PC-3 (cell line): Measurements from ENCODE around the gene PDYN. TPM values are rescaled to one million over a fixed set of nuclear protein-coding genes. Genes with fewer than 3 reads are reported as not detected.

Experiments used
- ATAC-seq: fragments of 200-7000 bp; cut with Tn5 transposase; 2 replicates; pipeline ENCODE4 v1.9.1; 2020; ENCODE audit warnings: mild to moderate bottlenecking, moderate library complexity
- BruUV-seq: library from RNA; stranded (reverse); fragments of 400-500 nt; replicated peaks from 2 replicates; lab custom pipeline; 2021; lab: Mats Ljungman, UMichigan
- CTCF ChIA-PET: fragments of 300-600 bp; sonication (Branson Sonifier 250); formaldehyde crosslinking; loops from one replicate; lab custom pipeline; 2022; ENCODE audit warnings: antibody characterized with exemption; lab: Charles Lee
- POLR2A ChIA-PET: fragments of 300-600 bp; sonication (Branson Sonifier 250); formaldehyde crosslinking; loops from one replicate; lab custom pipeline; 2022; ENCODE audit warnings: antibody characterized with exemption; ENCODE audit not compliant: unreplicated experiment; lab: Charles Lee
- DNase-seq: peaks from one replicate; pipeline ENCODE4 v3.0.0-alpha.2; 2015
- H2AFZ ChIP-seq: fragments of 300-600 bp; sonication (generic); 2 replicates; pipeline ENCODE4 v1.6.0; 2016; ENCODE audit warnings: antibody characterized with exemption, low read length
- H3F3A ChIP-seq: fragments of 300-600 bp; sonication (generic); one replicate; pipeline ENCODE4 v1.6.0; 2017; ENCODE audit warnings: antibody characterized with exemption, low read length, control low read depth, mild to moderate bottlenecking; ENCODE audit not compliant: unreplicated experiment
- H3K27ac ChIP-seq: fragments of 300-600 bp; sonication (generic); 2 replicates; pipeline ENCODE4 v1.5.1; 2016; ENCODE audit warnings: mild to moderate bottlenecking, low read length
- H3K27me3 ChIP-seq: fragments of 300-600 bp; sonication (generic); 2 replicates; pipeline ENCODE4 v1.6.1; 2016; ENCODE audit warnings: low read length, mixed read lengths
- H3K36me3 ChIP-seq: fragments of 300-600 bp; sonication (generic); 2 replicates; pipeline ENCODE4 v1.6.1; 2016; ENCODE audit warnings: low read depth, mixed run types, low read length, mixed read lengths
- H3K4me1 ChIP-seq: fragments of 300-600 bp; sonication (generic); 2 replicates; pipeline ENCODE4 v1.5.1; 2016; ENCODE audit warnings: low read length; ENCODE audit not compliant: insufficient read depth
- H3K4me2 ChIP-seq: fragments of 300-600 bp; sonication (generic); 2 replicates; pipeline ENCODE4 v1.6.0; 2016; ENCODE audit warnings: low read length
- H3K4me3 ChIP-seq: fragments of 300-600 bp; sonication (generic); 2 replicates; pipeline ENCODE4 v1.5.1; 2016; ENCODE audit warnings: mild to moderate bottlenecking, low read length, mixed read lengths
- H3K79me2 ChIP-seq: fragments of 300-600 bp; sonication (generic); 2 replicates; pipeline ENCODE4 v1.6.1; 2017; ENCODE audit warnings: low read length, mixed read lengths
- H3K9ac ChIP-seq: fragments of 300-600 bp; sonication (generic); 2 replicates; pipeline ENCODE4 v1.6.0; 2016; ENCODE audit warnings: mild to moderate bottlenecking, low read length
- H3K9me2 ChIP-seq: fragments of 300-600 bp; sonication (generic); replicated peaks from 2 replicates; pipeline ENCODE4 v1.6.1; 2016; ENCODE audit warnings: mixed run types, low read length, mixed read lengths
- H3K9me3 ChIP-seq: fragments of 300-600 bp; sonication (generic); 2 replicates; pipeline ENCODE4 v1.6.1; 2016; ENCODE audit warnings: low read length, mixed read lengths
- H4K20me1 ChIP-seq: fragments of 300-600 bp; sonication (generic); 2 replicates; pipeline ENCODE4 v1.6.1; 2016; ENCODE audit warnings: low read length, mixed read lengths
- CTCF ChIP-seq: fragments of 300-600 bp; sonication (generic); conservative IDR thresholded peaks from 2 replicates; pipeline ENCODE4 v1.5.1; 2017; ENCODE audit warnings: antibody characterized with exemption, low read depth, mild to moderate bottlenecking, low read length
- EZH2 ChIP-seq: fragments of 300-600 bp; sonication (generic); IDR thresholded peaks from one replicate; pipeline ENCODE4 v1.6.1; 2017; ENCODE audit warnings: antibody characterized with exemption, mild to moderate bottlenecking, low read length; ENCODE audit not compliant: unreplicated experiment
- EZH2phosphoT487 ChIP-seq: fragments of 300-600 bp; sonication (generic); IDR thresholded peaks from 2 replicates; pipeline ENCODE4 v1.6.1; 2018; ENCODE audit warnings: mild to moderate bottlenecking, antibody characterized with exemption, low read length, borderline replicate concordance
- intact Hi-C: fragments of 100-400 bp; cut with micrococcal nuclease; formaldehyde crosslinking; loops from 2 replicates; pipeline ENCODE4 v1.9.0; 2023
- total RNA-seq: library from RNA; depleted of rRNA; stranded (reverse); fragments of >200 nt; gene quantifications from 2 replicates; pipeline ENCODE4 v1.2.3, GENCODE V29; 2014

The PDYN gene
- total RNA-seq, 1 experiment from 2014 or later, result not detected

GRCh38 chr20:1946762-1947534 lies 46.9 kb downstream of the PDYN start:
- H3K27me3 ChIP-seq, result peaks cover 35% of the 10 kb centered on the region
- H3K4me3 ChIP-seq, result peak overlapping the region; percentile 48
- DNase-seq (no peak), ATAC-seq (peak; percentile 45)
- H3K4me1 ChIP-seq, result peaks cover 6% of the 10 kb centered on the region; the same call in 1 of the 2 replicates
- intact Hi-C loops, result loop anchor here (10.0 kb wide), 1 partner anchor 142 kb away; no protein-coding TSS in a partner anchor
- no TSS peak for BruUV-seq
- peak overlapping the region; percentile 80 for H2AFZ ChIP-seq
- ChIA-PET CTCF (no interaction called here), POLR2A (no interaction called here)
- H3F3A ChIP-seq, result no peaks in the 10 kb centered on the region
- H3K79me2 ChIP-seq, result no peaks in the 10 kb centered on the region
- no peaks in the 10 kb centered on the region for H3K36me3 ChIP-seq
- no peak overlapping the region for H3K9ac ChIP-seq
- no peak overlapping the region for H3K27ac ChIP-seq
- TF ChIP-seq EZH2 (no peak), CTCF (no peak)
- H3K9me2 ChIP-seq, result no peaks in the 10 kb centered on the region
- peak overlapping the region; percentile 77 for H3K4me2 ChIP-seq
- H4K20me1 ChIP-seq, result no peaks in the 10 kb centered on the region
- no peaks in the 10 kb centered on the region for H3K9me3 ChIP-seq

- BruUV-seq, result no TSS peak
- Histone ChIP-seq H3K4me1 (peaks cover 6% of the 10 kb centered on the region; the same call in 1 of the 2 replicates), H3K4me2 (peak overlapping the region; percentile 77), H3K79me2 (no peaks in the 10 kb centered on the region), H3K9me3 (no peaks in the 10 kb centered on the region), H3K9ac (no peak overlapping the region), H3F3A (no peaks in the 10 kb centered on the region), H2AFZ (peak overlapping the region; percentile 80), H3K9me2 (no peaks in the 10 kb centered on the region), H4K20me1 (no peaks in the 10 kb centered on the region), H3K27ac (no peak overlapping the region), H3K27me3 (peaks cover 33% of the 10 kb centered on the region), H3K36me3 (no peaks in the 10 kb centered on the region), H3K4me3 (peak overlapping the region; percentile 48)
- ChIA-PET POLR2A (no interaction called here), CTCF (no interaction called here)
- intact Hi-C loops, result loop anchor here (10.0 kb wide), 1 partner anchor 142 kb away; no protein-coding TSS in a partner anchor
- ATAC-seq, result no peak
- no peak for DNase-seq
- TF ChIP-seq EZH2phosphoT487 (no peak), EZH2 (no peak), CTCF (no peak)
Observed at GRCh38 chr20:1946442-1946761, 47.5 kb downstream of the PDYN start.

GRCh38 chr20:1945660-1946059 lies 48.2 kb downstream of the PDYN start:
- H3K4me2 ChIP-seq, result no peak overlapping the region
- H3F3A ChIP-seq, result no peaks in the 10 kb centered on the region
- no peaks in the 10 kb centered on the region for H3K9me3 ChIP-seq
- peaks cover 33% of the 10 kb centered on the region for H3K27me3 ChIP-seq
- H3K9me2 ChIP-seq, result no peaks in the 10 kb centered on the region
- H2AFZ ChIP-seq, result no peak overlapping the region
- H3K36me3 ChIP-seq, result no peaks in the 10 kb centered on the region
- H3K27ac ChIP-seq, result no peak overlapping the region
- H3K4me3 ChIP-seq, result no peak overlapping the region
- ATAC-seq (no peak), DNase-seq (no peak)
- ChIA-PET POLR2A (no interaction called here), CTCF (interaction anchor here (0.6 kb wide), 2 partner anchors 187 to 929 kb away, joined by 3 to 4 read pairs; no protein-coding TSS in a partner anchor)
- intact Hi-C loops, result loop anchor here (10.0 kb wide), 1 partner anchor 141 kb away; no protein-coding TSS in a partner anchor
- no peaks in the 10 kb centered on the region for H3K79me2 ChIP-seq
- BruUV-seq, result no TSS peak
- H3K4me1 ChIP-seq, result peaks cover 6% of the 10 kb centered on the region; the same call in 1 of the 2 replicates
- TF ChIP-seq EZH2 (no peak), CTCF (no peak), EZH2phosphoT487 (no peak)
- no peak overlapping the region for H3K9ac ChIP-seq
- no peaks in the 10 kb centered on the region for H4K20me1 ChIP-seq
